Stomach (tissue), 9 donors: ENCODE results near the gene CYTH2. TPM values are rescaled to one million over a fixed set of nuclear protein-coding genes. Genes with fewer than 3 reads are reported as not detected.

Experiments
- DNase-seq, 2 donors: peaks; one replicate each; pipeline versions ENCODE4 v3.0.0 to v3.0.0-alpha.2; 2013 to 2019
- H3K27ac ChIP-seq, 5 donors: fragments of 200-600 bp in 4 of 5; sonication (generic) in 4 of 5; one replicate each; pipeline ENCODE4 v1.5.1; 2013 to 2019; ENCODE audit warnings: mild to moderate bottlenecking in 1 of 5, moderate library complexity in 1 of 5
- H3K27me3 ChIP-seq, 3 donors: fragments of 200-600 bp; sonication (generic); one replicate each; pipeline ENCODE4 v1.5.1; 2017 to 2019; ENCODE audit warnings: mixed run types in 1 of 3
- H3K36me3 ChIP-seq, 4 donors: fragments of 200-600 bp; sonication (generic); 1 replicate in 3 of 4; 2 replicates in 1 of 4; pipeline ENCODE4 v1.5.1; 2016 to 2019
- H3K4me1 ChIP-seq, 4 donors: fragments of 200-600 bp; sonication (generic); one replicate each; pipeline ENCODE4 v1.5.1; 2016 to 2019
- H3K4me3 ChIP-seq, 4 donors: fragments of 200-600 bp; sonication (generic) in 3 of 4; one replicate each; pipeline ENCODE4 v1.5.1; 2016 to 2019; ENCODE audit warnings: mild to moderate bottlenecking in 1 of 4
- H3K9me3 ChIP-seq, 4 donors: fragments of 200-600 bp; sonication (generic); one replicate each; pipeline ENCODE4 v1.5.1; 2016 to 2019
- CTCF ChIP-seq, 7 experiments: fragments of 450-650 bp in 4 of 7; fragments of 200-600 bp in 3 of 7; sonication (generic) in 3 of 7; IDR thresholded peaks; one replicate each; pipeline ENCODE4 v1.5.1; 2016 to 2019; ENCODE audit warnings: antibody characterized with exemption in 7 of 7, control low read depth in 2 of 7, mild to moderate bottlenecking in 1 of 7
- EP300 ChIP-seq: sonication (generic); formaldehyde crosslinking; IDR thresholded peaks from one replicate; pipeline ENCODE4 v1.6.1; 2017; ENCODE audit warnings: antibody characterized with exemption
- POLR2A ChIP-seq, 4 donors: fragments of 450-650 bp; IDR thresholded peaks; one replicate each; pipeline ENCODE4 v1.6.1; 2016; ENCODE audit warnings: antibody characterized with exemption in 4 of 4, control low read depth in 2 of 4, mild to moderate bottlenecking in 1 of 4, moderate library complexity in 1 of 4
- POLR2AphosphoS5 ChIP-seq, 3 donors: sonication (generic); formaldehyde crosslinking; IDR thresholded peaks; one replicate each; pipeline ENCODE4 v1.6.1; 2016; ENCODE audit warnings: antibody characterized with exemption in 3 of 3
- WGBS, 5 donors: extraction: QIAGEN DNeasy Blood & Tissue Kit in 3 of 5; methylation state at CpG; one replicate each; pipeline versions ENCODE4 v1.1.5 to v1.1.7; 2013 to 2018; 5-methylcytosine and 5-hydroxymethylcytosine counted together
- intact Hi-C: fragments of 100-400 bp; cut with DNase I; formaldehyde crosslinking; loops from one replicate; pipeline ENCODE4 v1.15.1; 2023; ENCODE audit warnings: low total_unique reads
- polyA plus RNA-seq, 3 donors: library from polyadenylated mRNA; stranded (reverse); fragments of 200-250 nt; gene quantifications; one replicate each; pipeline ENCODE4 v1.2.3, GENCODE V29; 2013
- total RNA-seq, 5 donors: library from RNA; depleted of rRNA; stranded (reverse); fragments of >200 nt; gene quantifications; one replicate each; pipeline versions ENCODE4 v1.1.0 to v1.2.3, GENCODE V29; 2014 to 2016
- donor health status: healthy with polysubstance abuse.
- donor health status: Bipolar disorder and iron deficiency.
- donor health status: healthy.

The CYTH2 gene
- total and polyA plus RNA-seq, 8 donors, result 39.3 to 229 (median 69.4) TPM

GRCh38 chr19:48491793-48492123 lies 22.6 kb downstream of the CYTH2 start:
- no peak for TF ChIP-seq CTCF (IDR thresholded peaks at IDR 0.05)
- no peak for TF ChIP-seq POLR2AphosphoS5 (IDR thresholded peaks at IDR 0.05)
- TF ChIP-seq EP300, result no peak
- TF ChIP-seq POLR2A (IDR thresholded peaks at IDR 0.05), result no peak
- H3K4me1 ChIP-seq, result peaks cover 30 to 91% (median 65%) of the 10 kb centered on the region in 4 donors
- no peak overlapping the region for H3K4me3 ChIP-seq
- peak overlapping the region in 2 of 5 donors; percentile 3 to 42 for H3K27ac ChIP-seq
- peaks cover 0 to 28% (median 4%) of the 10 kb centered on the region in 3 donors for H3K27me3 ChIP-seq
- intact Hi-C loops, result no loop called here
- DNase-seq, result no peak
- 33 to 40% (median 34%) methylated on average over 10 of the region's 10 CpGs for WGBS, 5 donors
- no peaks in the 10 kb centered on the region for H3K36me3 ChIP-seq
- H3K9me3 ChIP-seq, result no peaks in the 10 kb centered on the region

- Histone ChIP-seq H3K27ac (peak overlapping the region; percentile 55 to 87 (median 81)), H3K9me3 (no peaks in the 10 kb centered on the region), H3K36me3 (no peaks in the 10 kb centered on the region), H3K4me3 (peak overlapping the region; percentile 47 to 58 (median 52)), H3K27me3 (peaks cover 0 to 40% (median 4%) of the 10 kb centered on the region in 3 donors), H3K4me1 (peaks cover 30 to 91% (median 63%) of the 10 kb centered on the region in 4 donors)
- peak; percentile 97 to 98 for DNase-seq
- intact Hi-C loops, result no loop called here
- WGBS, 5 donors, result 1 to 3% (median 2%) methylated on average over 32 to 47 of the region's 47 CpGs
- no peak for TF ChIP-seq POLR2A (IDR thresholded peaks at IDR 0.05)
- TF ChIP-seq POLR2AphosphoS5 (IDR thresholded peaks at IDR 0.05), result peak; percentile 45 to 92 (median 88)
- TF ChIP-seq EP300, result no peak
- TF ChIP-seq CTCF (IDR thresholded peaks at IDR 0.05), result no peak
These were observed 24.0 kb downstream of the CYTH2 start for GRCh38 chr19:48492925-48493717.

- H3K4me3 ChIP-seq, result peak overlapping the region; percentile 47 to 58 (median 52)
- H3K27me3 ChIP-seq, result peaks cover 0 to 48% (median 11%) of the 10 kb centered on the region in 3 donors
- intact Hi-C loops, result no loop called here
- peaks cover 34 to 89% (median 65%) of the 10 kb centered on the region in 4 donors for H3K4me1 ChIP-seq
- DNase-seq, result no peak
- 3 to 44% (median 5%) methylated on average over 4 to 70 of the region's 70 CpGs for WGBS, 5 donors
- TF ChIP-seq EP300 (no peak), POLR2AphosphoS5 (IDR thresholded peaks at IDR 0.05) (no peak), CTCF (IDR thresholded peaks at IDR 0.05) (no peak), POLR2A (IDR thresholded peaks at IDR 0.05) (no peak)
- peak overlapping the region; percentile 55 to 87 (median 81) for H3K27ac ChIP-seq
- H3K9me3 ChIP-seq, result no peaks in the 10 kb centered on the region
- H3K36me3 ChIP-seq, result no peaks in the 10 kb centered on the region
These were observed 24.7 kb downstream of the CYTH2 start for GRCh38 chr19:48493718-48494401.

- intact Hi-C loops, result no loop called here
- Histone ChIP-seq H3K27me3 (peaks cover 0 to 59% (median 24%) of the 10 kb centered on the region in 3 donors), H3K4me1 (peaks cover 38 to 74% (median 64%) of the 10 kb centered on the region in 4 donors), H3K9me3 (no peaks in the 10 kb centered on the region), H3K27ac (peak overlapping the region in 1 of 5 donors; percentile 1), H3K4me3 (no peak overlapping the region), H3K36me3 (no peaks in the 10 kb centered on the region)
- WGBS, 5 donors, result 54 to 68% (median 66%) methylated on average over 6 of the region's 6 CpGs
- no peak for TF ChIP-seq CTCF (IDR thresholded peaks at IDR 0.05)
- no peak for TF ChIP-seq POLR2AphosphoS5 (IDR thresholded peaks at IDR 0.05)
- no peak for TF ChIP-seq EP300
- no peak for TF ChIP-seq POLR2A (IDR thresholded peaks at IDR 0.05)
- no peak for DNase-seq
These were observed 26.2 kb downstream of the CYTH2 start for GRCh38 chr19:48495396-48495795.
